HG03565 (cell line): Measurements from ENCODE around the gene LRRC23.
"Not testable (repeated sequence)": the region's sequence is repeated elsewhere in the genome, so short reads cannot be mapped to it uniquely, and the experiment has no call there.

ENCODE experiments used
- ATAC-seq: cut with Tn5 transposase; IDR thresholded peaks from one replicate; pipeline ENCODE4 v1.9.1; 2021; ENCODE audit warnings: mild to moderate bottlenecking, moderate library complexity; ENCODE audit not compliant: unreplicated experiment

The LRRC23 gene

DNA sequence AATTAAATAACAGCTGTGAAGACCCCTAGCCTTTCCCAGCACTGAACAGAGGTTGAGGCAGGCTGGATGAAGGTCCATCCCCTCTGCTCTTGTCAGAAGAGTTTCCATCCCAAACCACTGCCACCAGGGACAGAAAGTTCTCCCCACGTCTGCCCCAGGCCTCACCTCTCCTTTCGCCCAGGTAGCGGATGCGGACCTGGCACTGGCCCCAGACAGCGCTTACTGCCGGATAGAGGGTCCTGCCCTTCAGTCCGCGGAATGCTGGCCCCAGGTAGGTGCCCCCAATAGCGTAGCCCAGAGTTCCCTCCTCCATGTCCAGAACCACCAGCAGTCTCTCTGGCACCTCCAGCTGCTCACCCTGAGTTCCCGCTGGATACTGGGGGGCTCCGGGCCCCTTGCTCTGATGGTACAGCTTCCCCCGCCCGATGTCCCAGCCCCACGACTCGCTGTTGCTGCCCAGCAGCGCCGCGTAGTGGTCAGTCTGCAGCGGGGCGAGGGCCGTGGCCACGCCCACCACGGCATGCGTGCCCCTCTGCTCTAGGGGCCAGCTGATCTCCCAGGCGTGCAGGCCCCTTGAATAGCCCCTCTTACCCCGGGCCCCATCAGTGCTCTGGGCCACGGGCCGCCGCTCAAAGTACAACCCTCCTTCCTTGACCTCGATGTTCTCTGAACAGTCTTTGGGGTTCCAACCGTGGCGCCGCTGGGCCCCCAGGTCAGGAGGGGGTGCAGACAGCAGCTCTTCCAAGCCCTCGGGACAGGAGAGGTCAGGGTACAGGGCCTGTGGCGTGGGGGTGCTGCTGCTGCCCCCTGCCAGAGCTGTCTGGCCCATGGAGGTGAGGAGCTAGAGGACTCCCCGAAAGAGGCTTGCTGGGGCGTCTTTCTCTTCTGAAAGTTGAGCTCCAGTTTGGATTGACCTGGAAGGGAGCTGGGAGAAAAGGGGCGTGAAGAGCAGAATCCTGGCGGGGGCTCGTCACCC, 32.3 kb upstream of the LRRC23 start:
- no peak for ATAC-seq

- ATAC-seq, result peak; percentile 66
Measured at GRCh38 chr12:6873094-6874014, 31.3 kb upstream of the LRRC23 start, which contains the start of gene SPSB2. Gene SPSB2, minus strand, starts transcription at chr12:6873303. Its CDS starts 402 bp downstream, at chr12:6872901.

DNA sequence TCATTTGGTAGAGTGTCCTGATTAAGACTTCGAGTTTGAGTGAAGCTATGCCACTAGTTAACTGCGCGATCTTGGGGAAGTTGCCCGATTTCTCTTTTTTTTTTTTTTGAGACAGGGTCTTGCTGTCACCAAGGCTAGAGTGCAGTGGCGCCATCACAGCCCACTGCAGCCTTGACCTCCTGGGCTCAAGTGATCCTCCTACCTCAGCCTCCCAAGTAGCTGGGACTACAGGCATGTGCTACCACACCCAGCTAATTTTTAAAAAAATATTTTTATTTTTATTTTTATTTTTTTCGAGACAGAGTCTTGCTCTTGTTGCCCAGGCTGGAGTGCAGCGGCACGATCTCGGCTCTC, 30.6 kb upstream of the LRRC23 start:
- not testable (repeated sequence) for ATAC-seq

GRCh38 chr12:6879824-6880223, 24.8 kb upstream of the LRRC23 start:
- not testable (repeated sequence) for ATAC-seq

GRCh38 chr12:6883252-6883651, 21.4 kb upstream of the LRRC23 start:
- ATAC-seq, result no peak

DNA sequence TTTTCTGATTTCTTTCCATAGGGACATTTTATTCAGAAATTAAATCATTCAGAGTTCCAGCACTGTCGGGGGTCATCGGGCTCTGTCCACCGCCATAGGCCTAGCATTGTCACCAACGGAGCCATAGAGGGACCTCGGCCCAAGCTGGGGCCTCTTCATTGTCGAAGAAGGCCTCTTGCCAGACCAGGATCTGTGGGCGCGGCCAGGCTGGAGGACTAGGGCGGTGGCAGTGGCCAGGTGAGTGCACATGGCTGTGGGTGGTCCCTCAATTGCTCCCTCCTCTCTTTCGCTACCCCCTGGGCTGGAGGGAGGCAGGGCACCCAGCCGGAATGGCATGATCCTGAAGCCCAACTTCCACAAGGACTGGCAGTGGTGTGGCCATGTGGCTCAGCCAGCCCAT, 20.9 kb upstream of the LRRC23 start:
- ATAC-seq, result no peak

- ATAC-seq, result no peak
Measured at GRCh38 chr12:6884539-6884938, 20.1 kb upstream of the LRRC23 start.

GRCh38 chr12:6886206-6886999, 18.2 kb upstream of the LRRC23 start:
- ATAC-seq, result not testable (repeated sequence)

DNA sequence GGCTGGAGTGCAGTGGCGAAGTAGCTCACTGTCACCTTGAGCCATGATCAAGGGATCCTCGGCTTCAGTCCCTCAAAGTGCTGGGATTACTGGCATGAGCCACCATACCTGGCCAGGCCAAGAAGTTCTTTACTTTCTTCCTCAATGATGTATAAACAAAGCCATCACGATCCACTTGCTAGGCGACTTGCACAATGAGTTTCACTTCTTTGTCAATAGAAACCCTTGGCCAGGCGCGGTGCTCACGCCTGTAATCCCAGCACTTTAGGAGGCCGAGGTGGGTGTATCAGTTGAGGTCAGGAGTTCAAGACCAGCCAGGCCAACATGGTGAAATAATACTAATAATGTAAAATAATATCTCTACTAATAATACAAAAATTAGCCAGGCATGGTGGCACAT, 17.2 kb upstream of the LRRC23 start:
- ATAC-seq, result no peak

DNA sequence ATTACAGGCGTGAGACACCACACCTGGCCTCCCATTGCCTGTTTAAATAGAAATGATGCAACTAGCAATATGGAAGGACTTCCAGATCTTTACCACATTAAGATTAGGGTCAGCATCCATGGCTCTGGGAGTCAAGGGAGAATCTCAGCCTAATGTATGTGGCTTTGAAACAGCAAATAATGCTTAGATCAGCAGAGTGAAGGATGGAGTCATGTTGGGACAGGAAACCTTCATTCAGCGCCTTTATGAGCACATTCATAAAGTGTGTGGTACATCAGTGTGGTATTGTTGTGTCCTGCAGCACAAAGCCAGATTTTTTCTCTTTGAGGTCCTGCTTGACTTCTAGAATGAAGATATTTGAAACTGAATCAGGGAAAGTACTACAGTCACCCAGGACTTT, 16.3 kb upstream of the LRRC23 start:
- ATAC-seq, result no peak

DNA sequence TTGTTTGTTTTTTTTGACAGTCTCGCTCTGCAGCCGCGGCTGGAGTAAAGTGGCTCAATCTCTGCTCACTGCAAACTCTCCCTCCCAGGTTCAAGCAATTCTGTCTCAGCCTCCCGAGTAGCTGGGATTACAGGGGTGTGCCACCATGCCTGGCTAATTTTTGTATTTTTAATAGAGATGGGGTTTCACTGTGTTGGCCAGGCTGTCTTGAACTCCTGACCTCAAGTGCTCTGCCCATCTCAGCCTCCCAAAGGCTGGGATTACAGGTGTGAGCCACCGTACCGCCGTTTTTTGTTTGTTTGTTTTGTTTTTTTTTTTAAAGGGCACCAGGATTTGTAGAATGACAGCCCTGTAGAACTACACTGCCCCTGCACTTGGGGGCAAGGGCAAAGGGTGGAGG, 15.8 kb upstream of the LRRC23 start:
- ATAC-seq, result not testable (repeated sequence)

DNA sequence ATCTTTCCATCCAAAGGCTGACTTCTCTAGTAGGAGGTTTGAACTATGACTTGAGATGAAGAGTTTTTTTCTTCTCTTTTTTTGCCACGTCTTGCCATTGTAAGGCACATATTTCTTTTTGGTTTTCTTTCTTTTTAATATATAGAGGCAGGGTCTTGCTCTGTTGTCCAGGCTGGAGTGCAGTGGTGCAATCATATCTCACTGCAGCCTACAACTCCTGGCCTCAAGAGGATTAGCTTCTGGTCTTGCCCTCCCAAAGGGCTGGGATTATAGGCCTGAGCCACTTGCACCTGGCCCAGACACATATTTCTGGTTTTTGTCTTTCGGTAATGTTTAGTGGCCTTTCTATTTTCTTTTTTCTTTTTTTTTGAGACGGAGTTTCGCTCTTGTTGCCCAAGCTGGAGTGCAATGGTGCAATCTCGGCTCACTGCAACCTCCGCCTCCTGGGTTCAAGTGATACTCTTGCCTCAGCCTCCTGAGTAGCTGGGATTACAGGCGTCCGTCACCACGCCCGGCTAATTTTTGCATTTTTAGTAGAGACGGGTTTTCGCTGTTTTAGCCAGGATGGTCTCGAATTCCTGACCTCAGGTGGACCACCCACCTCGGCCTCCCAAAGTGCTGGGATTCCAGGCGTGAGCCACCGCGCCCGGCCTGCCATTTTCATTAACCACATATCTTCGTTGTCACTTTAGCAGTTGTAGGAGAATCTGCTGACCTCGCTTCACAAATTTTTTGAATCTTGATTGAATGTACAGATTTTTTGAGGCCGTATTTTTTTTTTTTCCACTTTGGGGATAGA, 14.6 kb upstream of the LRRC23 start:
- ATAC-seq, result not testable (repeated sequence)

GRCh38 chr12:6890789-6891645, 13.6 kb upstream of the LRRC23 start:
- peak; percentile 91 for ATAC-seq

- ATAC-seq, result no peak
Measured at GRCh38 chr12:6891646-6892001, 13.0 kb upstream of the LRRC23 start.

DNA sequence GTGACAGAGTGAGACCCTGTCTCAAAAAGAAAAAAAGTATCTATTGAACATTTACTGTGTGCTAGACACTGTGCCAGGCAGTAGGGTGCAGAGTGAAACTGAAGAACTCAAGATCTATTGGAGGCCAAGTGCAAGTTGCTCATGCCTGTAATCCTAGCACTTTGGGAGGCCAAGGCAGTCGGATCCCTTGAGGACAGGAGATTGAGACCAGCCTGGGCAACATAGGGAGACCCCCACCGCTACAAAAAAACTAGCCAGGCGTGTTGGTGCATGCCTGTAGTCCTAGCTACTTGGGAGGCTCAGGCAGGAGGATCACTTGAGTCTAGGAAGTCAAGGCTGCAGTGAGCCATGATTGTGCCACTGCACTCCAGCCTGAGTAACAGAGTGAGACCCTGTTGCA, 11.9 kb upstream of the LRRC23 start:
- not testable (repeated sequence) for ATAC-seq

- no peak for ATAC-seq
Measured at GRCh38 chr12:6894321-6894720, 10.3 kb upstream of the LRRC23 start.

- no peak for ATAC-seq
Measured at GRCh38 chr12:6896846-6897435, 7.7 kb upstream of the LRRC23 start.

DNA sequence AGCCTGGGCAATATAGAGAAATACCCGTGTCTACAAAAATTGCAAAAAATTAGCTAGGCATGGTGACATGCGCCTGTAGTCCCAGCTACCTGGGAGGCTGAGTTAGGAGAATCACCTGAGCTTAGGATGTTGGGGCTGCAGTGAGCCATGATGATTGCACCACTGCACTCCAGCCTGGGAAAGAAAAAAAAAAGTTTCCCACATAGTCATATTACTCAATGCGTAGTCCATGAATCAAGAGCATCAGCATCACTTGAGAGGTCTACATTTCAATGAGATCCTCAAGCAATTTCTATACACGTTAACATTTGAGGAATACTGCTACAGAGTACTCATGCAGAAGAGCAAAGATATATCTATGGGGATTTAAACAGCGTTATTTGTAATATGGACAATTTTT, 5.2 kb upstream of the LRRC23 start:
- ATAC-seq, result no peak
